Caki2 (cell line): Measurements from ENCODE around the gene PYGO2. TPM values are rescaled to one million over a fixed set of nuclear protein-coding genes. Genes with fewer than 3 reads are reported as not detected.
"Not testable (repeated sequence)": the region's sequence is repeated elsewhere in the genome, so short reads cannot be mapped to it uniquely, and the experiment has no call there.

Experiments
- DNase-seq: peaks from one replicate; pipeline ENCODE4 v3.0.0-alpha.2; 2015; ENCODE audit warnings: low read depth
- in situ Hi-C: cut with HindIII; loops from 2 replicates; pipeline ENCODE4 v1.10.0; 2016; ENCODE audit warnings: low sequenced_read_pairs, low pct_unique_long_range_greater_than_20kb, mixed read lengths
- total RNA-seq: library from RNA; depleted of rRNA; stranded (reverse); fragments of >200 nt; shearing (Covaris generic); gene quantifications from 2 replicates; pipeline ENCODE4 v1.2.3, GENCODE V29; 2014; ENCODE audit warnings: low replicate concordance; rRNA removed

Gene PYGO2
- total RNA-seq, 1 experiment from 2014 or later, result 18.4 TPM

DNA sequence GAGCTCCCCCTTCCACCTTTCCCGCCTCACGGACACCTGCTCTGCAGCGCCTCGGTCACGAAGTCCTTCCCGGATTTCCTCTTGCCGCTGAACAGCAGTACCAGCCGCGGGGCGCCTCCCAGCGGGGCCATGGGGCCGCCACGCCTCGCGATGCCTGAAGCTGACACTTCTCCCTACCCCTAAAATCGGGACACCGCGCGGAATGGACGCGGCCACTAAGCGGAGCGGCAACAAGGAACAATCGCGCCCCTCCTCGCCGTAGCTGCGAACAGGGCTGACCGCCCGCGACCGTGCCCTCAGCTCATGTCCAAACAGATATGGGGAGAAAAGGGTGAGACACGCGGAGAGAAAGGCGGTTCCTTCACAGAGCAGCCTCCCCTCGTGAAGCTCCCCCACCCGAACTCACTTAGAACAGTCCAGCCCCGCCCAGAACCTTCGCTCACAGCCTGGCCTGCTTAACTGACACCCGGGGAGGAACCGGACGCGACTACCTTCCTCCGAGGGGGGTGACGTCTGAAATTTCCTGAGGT, 25.0 kb downstream of the PYGO2 start, which contains the start of gene PMVK:
PMVK (minus strand) TSS at position 165 of the 530 bp plus-strand sequence; CDS start at position 131, 34 bp downstream.
- in situ Hi-C loops, result no loop called here
- peak; percentile 97 for DNase-seq

DNA sequence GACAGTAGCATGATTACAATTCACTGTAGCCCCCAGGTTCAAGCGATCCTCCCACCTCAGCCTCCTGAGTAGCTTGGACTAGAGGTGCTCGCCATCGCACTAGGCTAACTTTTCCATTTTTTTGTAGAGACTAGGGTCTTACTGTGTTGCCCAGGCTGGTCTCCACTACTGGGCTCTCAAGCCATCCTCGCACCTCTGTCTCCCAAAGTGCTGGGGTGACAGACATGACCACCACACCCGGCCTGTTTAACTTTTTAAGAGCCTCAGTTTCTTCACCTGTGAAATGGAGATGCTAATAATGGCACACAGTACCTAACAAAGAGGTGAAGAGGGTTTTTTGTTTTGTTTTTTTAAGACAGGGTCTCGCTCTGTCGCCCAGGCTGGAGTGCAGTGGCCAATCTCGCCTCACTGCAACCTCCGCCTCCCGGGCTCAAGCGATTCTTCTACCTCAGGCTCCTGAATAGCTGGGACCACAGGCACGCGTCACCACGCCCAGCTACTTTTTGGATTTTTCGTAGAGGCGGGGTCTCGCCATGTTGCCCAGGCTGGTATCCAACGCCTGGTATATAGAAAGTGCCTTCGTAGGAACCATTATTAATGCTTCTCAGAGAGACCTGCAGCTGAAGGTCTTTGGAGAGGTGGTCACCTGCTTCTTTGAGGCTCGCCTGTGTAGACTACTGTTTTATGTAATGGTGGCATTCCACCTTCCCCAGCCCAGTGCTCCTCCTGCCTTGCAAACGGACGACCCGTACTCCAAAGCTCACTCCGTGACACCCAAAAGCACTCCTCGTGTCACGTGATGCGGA, 25.6 kb downstream of the PYGO2 start:
- no peak for DNase-seq
- in situ Hi-C loops, result no loop called here

DNA sequence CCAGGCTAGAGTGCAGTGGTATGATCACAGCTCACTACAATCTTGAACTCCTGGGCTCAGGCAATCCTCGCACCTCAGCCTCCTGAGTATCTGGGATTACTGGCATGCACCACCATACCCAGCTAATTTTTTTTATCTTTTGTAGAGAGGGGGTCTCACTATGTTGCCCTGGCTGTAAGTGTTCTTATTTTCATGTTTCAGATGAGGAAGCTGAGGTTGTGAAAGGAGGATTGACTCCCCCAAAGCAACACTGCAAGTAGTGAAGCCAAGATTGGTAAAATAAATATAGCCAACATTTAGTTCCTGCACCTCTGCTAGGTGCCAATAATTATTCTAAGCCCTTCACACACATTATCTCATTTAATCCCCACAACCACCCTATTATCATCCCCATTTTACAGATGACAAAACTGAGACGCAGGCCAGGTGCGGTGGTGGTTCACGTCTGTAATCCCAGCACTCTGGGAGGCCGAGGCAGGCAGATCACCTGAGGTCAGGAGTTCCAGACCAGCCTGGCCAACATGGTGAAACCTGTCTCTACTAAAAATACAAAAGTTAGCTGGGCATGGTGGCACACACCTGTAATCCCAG, 27.1 kb downstream of the PYGO2 start:
- in situ Hi-C loops, result no loop called here
- no peak for DNase-seq

DNA sequence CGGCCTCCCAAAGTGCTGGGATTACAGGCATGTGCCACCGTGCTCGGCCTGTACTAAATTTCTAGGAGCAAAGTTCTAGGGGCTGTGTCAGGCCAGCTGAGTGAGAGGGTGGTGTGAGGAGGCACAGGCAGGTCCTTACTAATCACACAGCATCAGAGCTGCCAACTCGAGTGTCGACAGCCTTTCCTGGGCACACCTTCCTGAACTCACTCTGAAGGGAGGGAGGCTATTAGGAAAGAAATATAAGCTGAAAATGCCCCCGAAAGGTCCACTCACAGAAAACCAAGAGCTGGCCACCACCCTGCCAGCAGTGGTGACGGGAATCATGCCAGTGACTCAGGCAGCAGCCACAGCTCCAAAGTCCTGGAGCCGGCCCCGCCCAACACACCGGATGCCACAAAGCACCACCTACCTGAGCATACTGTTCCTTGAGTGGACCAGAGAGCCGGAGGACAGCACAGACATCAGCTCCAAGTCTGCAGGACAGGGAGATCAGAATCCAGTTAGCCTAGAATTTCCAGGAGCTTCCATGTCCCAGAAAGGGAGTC, 29.6 kb downstream of the PYGO2 start:
- in situ Hi-C loops, result no loop called here
- peak; percentile 76 for DNase-seq

DNA sequence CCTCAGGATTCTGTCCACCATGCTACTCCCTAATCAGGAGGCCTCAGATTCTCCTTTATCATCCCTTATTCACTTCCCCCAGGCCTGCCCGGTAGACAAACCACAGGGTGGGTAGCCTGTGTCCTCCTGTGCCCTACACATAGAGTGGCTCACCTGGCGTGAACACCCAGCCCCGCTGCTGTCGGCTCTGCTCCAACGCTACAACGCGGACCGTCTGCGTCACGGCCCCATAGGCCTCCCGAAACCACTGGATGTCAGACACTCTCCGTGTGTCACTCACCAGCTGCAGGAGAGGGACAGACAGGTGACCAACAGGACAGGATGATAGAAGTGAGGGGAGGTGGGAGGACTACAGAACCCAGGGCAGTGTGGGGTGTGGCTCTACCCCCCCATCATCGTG, 35.4 kb downstream of the PYGO2 start:
- in situ Hi-C loops, result no loop called here
- DNase-seq, result no peak

DNA sequence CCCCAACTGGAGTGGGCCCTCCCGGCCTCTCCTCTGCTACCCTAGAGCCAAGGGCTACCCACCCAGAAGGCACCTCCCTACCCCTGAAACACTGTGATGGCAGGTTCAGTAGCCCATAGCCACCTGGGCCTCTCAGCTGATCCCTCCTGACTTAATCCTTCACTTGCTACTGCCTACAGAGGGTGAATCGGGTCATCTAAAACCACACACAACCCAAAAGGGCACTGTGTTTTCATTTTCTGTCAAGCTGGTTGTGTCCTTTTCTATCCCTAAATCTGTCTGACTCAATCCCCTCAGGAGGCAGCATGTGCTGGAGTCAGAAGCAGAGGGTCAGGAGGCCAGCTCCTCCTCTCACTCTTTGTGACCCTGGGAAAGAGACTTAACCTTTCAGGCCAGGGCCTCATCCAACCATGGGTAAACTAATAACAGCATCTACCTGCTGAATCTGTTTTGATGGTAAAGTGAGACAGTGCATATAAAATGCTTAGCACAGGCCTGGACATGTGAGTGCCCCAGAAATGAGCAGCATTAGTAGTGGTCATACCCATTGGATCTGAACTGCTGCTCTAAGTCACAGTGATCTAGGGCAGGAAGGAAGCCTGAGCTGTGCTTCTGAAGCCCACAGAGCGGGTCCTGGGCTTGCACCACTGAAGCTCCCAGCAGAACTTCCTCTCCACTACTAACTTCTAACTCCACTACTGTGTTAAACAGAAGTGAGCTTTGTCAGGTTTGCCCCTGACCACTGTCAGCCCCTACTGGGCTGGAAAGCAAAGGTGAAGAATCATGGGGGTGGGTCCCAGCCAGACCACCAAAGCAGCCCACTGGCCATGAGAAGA, 36.0 kb downstream of the PYGO2 start:
- in situ Hi-C loops, result no loop called here
- no peak for DNase-seq

DNA sequence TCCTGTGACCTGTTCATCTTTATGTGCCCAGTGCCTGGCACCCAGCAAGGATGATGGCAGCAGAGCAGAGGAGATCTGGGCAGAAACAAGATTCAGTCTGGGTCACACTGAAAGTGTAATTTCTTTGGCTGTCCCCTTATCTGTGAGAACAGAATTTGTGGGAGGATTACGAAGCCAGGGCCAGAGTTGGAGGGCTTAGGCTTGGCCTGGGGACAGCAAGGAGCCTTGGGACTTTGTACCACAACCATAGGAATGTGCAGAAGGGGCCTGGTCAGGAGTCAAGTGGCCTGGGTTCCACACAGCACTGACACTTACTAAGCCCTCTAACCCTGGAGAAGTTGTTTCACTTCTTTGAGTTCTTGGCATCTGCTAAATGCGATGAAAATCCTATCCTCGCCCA, 37.9 kb downstream of the PYGO2 start:
- no peak for DNase-seq
- in situ Hi-C loops, result no loop called here

DNA sequence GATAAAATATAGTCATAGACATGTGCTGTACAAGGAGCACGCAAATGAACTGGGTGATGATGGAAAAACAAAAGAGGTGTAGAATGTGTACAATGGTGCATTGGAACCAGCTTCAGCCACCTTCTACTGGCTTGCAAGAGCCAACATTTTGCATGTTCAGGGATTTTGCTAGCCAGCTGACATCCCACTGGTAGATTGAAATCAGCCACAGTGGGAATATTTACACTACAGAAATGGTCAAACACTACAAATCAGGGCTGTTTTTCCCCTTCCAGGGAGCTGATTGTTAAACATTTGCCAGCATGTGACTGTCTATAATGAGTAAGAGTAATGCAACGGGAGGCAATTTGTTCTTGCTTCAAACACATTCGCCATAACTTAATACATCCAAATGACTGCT, 48.3 kb downstream of the PYGO2 start:
- in situ Hi-C loops, result no loop called here
- no peak for DNase-seq

DNA sequence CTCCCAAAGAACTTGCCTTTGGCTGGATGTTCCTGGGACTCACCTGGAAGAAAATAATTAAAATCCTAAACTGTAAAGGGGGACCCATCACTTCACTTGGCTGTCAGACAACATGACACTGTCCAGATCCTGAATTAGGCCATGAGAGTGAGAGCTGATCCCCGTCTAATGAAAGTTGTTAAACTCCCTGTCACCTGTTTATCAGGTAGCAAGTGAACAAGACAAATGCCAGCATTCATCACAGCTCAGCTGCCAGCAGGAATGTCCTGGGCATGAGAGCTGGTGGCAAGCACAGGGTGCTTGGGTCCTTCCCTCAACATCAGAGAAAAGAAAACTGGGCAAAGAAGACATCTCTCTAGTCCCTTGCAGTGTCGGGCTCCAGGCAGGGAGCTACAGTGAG, 48.8 kb downstream of the PYGO2 start:
- DNase-seq, result no peak
- in situ Hi-C loops, result no loop called here

DNA sequence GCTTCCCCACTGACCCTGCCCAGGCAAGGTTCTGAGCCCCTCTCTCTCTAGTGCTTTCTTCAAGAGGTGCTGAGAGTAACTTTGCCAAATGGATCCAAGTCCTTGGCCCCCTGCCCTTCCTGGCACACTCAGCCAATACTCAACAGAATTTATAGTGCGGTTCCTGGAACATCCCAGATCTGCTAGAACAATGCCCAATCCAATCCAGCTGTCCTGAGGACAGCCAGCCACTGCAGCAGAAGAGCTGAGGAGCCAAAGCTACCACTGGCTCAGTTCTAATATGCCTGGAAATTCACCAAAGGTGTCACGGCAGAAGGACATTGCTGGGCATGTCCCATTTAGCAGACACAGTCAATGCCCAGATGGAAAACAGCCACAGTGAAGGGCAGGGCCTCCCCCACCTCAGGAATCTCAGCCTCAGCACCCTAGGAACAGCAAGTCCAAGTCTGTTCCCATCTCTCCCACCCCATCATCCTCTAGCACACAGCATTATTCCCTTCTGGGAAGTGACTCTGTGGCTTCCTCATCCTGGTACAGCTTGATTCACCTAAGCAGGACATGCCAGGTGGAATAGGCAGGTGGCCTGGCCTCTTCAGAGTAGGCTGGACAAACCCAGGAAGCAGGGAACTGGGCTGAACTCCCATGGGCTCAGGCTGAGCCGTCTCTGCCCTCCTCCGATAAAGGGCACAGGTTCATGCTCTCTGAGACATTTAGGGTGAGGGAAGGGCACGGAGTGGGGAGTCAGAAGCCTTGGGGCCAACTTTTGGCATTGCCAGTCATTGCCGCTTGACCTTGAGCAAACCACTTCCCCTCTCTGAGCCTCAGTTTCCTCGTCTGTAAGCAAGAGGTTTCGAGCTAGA, 49.7 kb downstream of the PYGO2 start:
- in situ Hi-C loops, result no loop called here
- DNase-seq, result no peak

DNA sequence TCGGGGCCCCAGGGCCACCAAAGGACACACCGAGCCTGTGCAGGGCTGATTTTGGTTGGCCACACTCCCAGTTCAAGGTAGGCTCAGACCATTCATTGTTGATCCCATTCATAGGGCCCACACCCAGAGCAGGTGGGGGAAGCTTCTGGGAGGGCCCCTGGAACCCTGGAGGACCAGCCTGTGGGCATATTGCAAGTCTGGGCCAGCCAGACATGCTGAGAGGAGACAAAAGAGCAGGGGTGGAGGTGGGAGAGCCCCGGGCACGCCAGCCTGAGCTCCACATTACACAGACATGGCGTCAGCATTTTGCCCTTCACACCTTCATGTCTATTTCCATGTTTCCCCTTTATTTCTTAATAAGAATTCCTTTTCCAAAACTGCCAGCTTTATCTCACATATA, 50.7 kb downstream of the PYGO2 start:
- in situ Hi-C loops, result no loop called here
- no peak for DNase-seq

DNA sequence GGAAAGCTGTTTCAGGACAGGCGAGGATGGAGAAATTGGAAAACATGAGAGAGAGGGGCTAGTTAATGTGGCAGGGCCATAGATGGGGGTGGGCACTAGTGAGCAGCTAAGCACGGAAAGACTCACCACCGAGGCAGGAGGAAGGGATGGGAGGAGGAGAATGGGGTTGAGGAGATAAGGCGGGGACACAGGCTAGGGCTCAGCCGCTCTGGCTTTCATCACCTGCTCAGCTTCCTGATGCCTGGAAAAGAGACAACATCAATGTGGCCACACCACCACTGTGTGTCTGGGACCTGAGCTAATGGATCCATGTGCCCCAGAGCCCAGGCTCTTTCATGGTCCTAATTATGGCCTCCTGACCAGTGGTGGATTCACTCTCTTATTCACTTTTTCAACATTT, 52.6 kb downstream of the PYGO2 start:
- DNase-seq, result no peak
- in situ Hi-C loops, result no loop called here

DNA sequence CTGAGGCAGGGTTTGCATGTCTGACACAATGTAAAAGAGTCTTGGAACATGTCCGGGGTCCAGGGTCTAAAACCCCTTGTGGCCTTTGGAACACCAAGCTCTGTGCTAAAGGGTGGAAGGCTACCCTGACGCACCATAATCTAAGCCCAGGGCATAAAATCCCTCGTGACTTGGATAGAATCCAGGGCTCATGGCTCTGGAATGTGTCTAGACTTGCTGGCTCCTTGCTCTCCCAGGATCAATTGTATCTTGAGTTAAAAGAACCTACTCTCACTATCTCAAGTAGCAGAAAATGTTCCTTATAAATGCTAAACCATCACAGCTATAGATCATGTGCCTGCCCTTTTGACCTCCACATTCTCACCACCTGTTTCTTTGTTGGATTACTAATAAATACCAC, 53.5 kb downstream of the PYGO2 start:
- in situ Hi-C loops, DNase-seq: not testable (repeated sequence)

Other genes starting within 250 kb of the PYGO2 start
- not detected in 2 replicates for gene KCNN3, start 91.5 kb downstream of the PYGO2 start, total RNA-seq
- gene PMVK, start 25.1 kb downstream of the PYGO2 start, total RNA-seq, result 49.9 and 66.3 TPM in 2 replicates
- 19.2 and 33.0 TPM in 2 replicates for gene PBXIP1, start 5.7 kb downstream of the PYGO2 start, total RNA-seq
- gene SHC1, start 9.0 kb upstream of the PYGO2 start, total RNA-seq, result 95.0 and 109 TPM in 2 replicates
- gene CKS1B, start 12.9 kb upstream of the PYGO2 start, total RNA-seq, result 166 and 305 TPM in 2 replicates
- gene FLAD1, start 21.6 kb upstream of the PYGO2 start, total RNA-seq, result 33.4 and 41.9 TPM in 2 replicates
- gene LENEP, start 31.8 kb upstream of the PYGO2 start, total RNA-seq, result not detected in 2 replicates
- 12.2 and 22.8 TPM in 2 replicates for gene ZBTB7B, start 41.0 kb upstream of the PYGO2 start, total RNA-seq
- not detected in 2 replicates for gene DCST2, start 72.0 kb upstream of the PYGO2 start, total RNA-seq
- gene DCST1, start 72.0 kb upstream of the PYGO2 start, total RNA-seq, result not detected in 2 replicates
- 102 and 125 TPM in 2 replicates for gene ADAM15, start 89.5 kb upstream of the PYGO2 start, total RNA-seq
- 22.3 and 38.5 TPM in 2 replicates for gene EFNA4, start 102.0 kb upstream of the PYGO2 start, total RNA-seq
- gene EFNA3, start 117.1 kb upstream of the PYGO2 start, total RNA-seq, result 9.1 and 10.0 TPM in 2 replicates
- gene EFNA1, start 166.1 kb upstream of the PYGO2 start, total RNA-seq, result 2.5 and 19.2 TPM in 2 replicates
- gene SLC50A1, start 174.1 kb upstream of the PYGO2 start, total RNA-seq, result 46.9 and 54.7 TPM in 2 replicates
- 171 and 198 TPM in 2 replicates for gene DPM3, start 178.7 kb upstream of the PYGO2 start, total RNA-seq
- gene KRTCAP2, start 211.5 kb upstream of the PYGO2 start, total RNA-seq, result 271 and 341 TPM in 2 replicates
- gene TRIM46, start 212.1 kb upstream of the PYGO2 start, total RNA-seq, result not detected in 2 replicates
- gene THBS3, start 246.1 kb upstream of the PYGO2 start, total RNA-seq, result 20.5 and 28.3 TPM in 2 replicates
- 152 and 172 TPM in 2 replicates for gene MTX1, start 246.9 kb upstream of the PYGO2 start, total RNA-seq